ENCODE data around the gene IFIT1B.

- TF ChIP-seq CTCF (conservative IDR thresholded peaks at IDR 0.05) (no peak), EZH2 (IDR thresholded peaks at IDR 0.05; ENCODE audit: low read depth) (no peak)
These were observed 36.5 kb downstream of the IFIT1B start, which contains the start of gene IFIT5 for GRCh38 chr10:89414146-89414878.

Measured in PC-9 (cell line).